ENCODE measurements around the gene ZBTB4.

Gene ZBTB4

DNA sequence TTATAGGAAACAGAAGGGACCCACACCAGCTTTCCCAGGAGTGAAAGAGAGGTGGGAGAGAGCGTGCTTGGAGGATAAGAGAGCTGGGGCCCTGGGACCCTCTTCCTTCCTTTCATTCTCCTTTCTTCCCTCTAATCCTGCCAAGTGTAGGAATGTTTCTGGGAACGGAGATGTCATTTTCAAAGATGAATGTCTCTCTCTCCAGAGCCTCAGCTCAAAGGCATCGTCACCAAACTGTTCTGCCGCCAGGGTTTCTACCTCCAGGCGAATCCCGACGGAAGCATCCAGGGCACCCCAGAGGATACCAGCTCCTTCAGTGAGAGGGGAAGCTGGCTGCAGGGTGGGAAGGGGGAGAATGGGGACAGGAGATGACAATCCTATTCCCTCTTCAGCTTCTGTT, 38.2 kb downstream of the ZBTB4 start:
- no peak for DNase-seq

GRCh38 chr17:7440834-7441195, 38.6 kb downstream of the ZBTB4 start:
- DNase-seq: peak in 26 of 51 donors; percentile 17 to 67 (median 36)

DNA sequence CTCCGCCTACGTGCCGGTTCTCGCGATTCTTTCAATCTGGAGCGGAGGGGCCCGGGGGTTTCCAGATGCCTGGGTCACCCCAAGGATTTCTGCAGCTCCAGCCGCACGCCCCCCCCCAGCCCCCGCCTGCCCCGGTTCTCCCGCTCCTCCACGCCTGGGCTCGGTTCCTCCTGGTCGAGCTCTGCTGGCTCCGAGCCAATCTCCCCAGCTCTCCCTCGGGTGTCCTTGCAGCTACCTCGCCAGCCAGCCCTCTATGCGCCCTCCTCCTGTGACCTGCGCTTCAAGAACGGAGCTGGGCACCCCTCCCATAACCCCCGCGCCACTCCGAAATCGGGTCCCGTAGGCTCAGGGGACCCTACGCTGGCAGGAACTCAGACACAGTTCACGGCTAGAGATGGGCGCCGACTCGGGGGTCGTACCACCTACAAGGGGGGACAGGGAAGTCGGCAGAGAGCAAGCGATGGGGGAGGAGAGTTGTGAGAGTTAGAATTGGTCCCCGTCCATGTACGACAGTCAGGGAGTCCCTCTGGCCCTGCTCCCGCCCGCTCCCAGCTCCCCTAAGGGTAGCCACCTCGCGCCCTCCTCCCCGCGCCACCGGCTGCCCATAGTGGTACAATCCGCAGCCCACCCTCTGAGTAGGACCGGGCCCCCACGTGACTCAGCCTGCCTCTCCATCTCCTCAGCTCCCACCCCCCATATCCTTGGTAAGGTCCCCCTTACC, 39.2 kb downstream of the ZBTB4 start:
- DNase-seq: peak in 24 of 51 donors; percentile 16 to 68 (median 34)

- peak in 1 of 51 donors; percentile 9 for DNase-seq
Observed at GRCh38 chr17:7439462-7440112, 39.8 kb downstream of the ZBTB4 start, which contains the start of gene FGF11. FGF11 (plus strand) TSS chr17:7439512; CDS start chr17:7439621, 109 bp downstream.

- DNase-seq: no peak
Observed at GRCh38 chr17:7438656-7439460, 40.6 kb downstream of the ZBTB4 start.

DNA sequence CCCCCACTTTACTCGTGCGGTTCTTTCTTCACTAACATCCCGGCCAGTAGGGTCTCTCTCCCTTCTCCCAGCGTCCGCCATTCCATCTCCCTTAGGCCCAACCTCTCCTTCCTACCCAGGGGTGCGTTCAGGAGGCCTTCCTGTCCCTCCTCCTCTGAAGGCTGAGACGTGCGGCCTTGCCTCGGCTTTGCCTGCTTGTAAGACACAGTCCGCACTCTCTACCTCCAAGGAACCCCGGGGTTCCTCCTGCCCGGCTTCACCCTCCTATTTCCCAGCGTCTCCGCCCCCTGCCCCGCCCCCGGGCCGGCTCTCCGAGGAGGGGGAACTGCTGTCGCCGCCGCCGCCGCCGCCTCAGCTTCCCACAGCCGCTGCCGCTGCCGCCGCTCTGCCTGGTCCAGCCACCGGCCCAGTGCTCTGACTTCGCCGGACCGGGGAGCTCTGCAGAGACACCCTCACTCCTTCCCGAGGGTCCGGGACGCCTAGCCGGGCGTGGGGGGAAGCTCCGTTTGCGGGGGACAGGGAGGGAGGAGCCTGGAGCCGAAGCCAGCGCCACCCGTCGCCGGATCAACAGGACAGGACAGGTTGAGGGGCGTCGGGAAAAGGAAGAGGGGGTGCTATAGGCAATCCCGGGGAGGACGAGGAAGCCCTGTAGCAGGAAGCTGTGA, 41.3 kb downstream of the ZBTB4 start:
- peak in 39 of 51 donors; percentile 14 to 75 (median 50) for DNase-seq

DNA sequence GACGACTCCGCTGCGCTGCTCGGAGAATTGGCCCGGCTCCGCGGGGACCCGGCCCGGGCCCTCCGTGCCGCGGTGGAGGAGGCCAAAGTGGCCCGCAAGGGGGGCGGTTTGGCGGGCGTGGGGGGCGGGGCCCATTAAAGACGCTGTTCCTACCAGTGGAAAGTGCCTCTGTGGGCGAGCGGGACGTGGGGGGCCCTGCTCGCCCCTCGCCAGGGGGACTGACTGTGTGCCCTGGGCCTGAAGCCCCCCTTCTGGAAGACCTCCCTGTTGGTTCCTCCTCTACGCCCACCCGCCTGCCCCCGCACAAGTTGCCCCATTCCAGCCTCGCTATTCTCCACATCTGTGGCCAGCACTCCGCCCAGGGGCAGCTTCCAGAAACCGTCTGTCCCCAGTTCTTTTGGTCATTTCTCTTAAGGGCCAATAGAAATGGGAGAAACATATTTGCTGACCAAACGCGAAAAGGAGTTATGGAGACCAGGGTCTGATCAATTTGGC, 42.0 kb downstream of the ZBTB4 start:
- DNase-seq: no peak

DNA sequence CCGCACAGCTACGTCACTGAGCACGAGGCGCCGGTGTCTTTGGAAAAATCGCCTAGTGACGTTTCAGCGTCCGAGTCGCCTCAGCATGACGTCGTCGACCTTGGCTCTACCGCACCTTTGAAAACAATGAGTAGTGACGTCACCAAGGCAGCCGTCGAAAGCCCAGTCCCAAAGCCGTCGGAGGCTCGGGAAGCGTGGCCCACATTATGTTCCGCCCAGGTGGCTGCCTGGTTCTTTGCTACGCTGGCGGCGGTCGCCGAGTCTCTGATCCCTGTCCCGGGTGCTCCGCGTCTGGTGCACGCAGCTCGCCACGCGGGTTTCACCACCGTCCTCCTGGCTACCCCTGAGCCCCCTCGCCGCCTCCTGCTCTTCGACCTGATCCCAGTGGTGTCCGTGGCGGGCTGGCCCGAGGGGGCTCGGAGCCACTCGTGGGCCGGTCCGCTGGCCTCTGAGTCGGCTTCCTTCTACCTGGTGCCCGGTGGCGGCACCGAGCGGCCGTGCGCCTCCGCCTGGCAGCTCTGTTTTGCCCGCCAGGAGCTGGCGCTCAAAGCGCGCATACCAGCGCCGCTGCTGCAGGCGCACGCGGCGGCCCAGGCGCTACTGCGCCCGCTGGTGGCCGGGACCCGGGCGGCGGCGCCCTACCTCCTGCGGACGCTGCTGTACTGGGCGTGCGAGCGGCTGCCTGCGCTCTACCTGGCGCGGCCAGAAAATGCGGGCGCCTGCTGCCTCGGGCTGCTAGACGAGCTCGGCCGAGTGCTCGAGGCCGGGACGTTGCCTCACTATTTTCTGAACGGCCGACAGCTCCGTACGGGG, 42.7 kb downstream of the ZBTB4 start:
- DNase-seq: peak in 40 of 51 donors; percentile 23 to 84 (median 58)

DNA sequence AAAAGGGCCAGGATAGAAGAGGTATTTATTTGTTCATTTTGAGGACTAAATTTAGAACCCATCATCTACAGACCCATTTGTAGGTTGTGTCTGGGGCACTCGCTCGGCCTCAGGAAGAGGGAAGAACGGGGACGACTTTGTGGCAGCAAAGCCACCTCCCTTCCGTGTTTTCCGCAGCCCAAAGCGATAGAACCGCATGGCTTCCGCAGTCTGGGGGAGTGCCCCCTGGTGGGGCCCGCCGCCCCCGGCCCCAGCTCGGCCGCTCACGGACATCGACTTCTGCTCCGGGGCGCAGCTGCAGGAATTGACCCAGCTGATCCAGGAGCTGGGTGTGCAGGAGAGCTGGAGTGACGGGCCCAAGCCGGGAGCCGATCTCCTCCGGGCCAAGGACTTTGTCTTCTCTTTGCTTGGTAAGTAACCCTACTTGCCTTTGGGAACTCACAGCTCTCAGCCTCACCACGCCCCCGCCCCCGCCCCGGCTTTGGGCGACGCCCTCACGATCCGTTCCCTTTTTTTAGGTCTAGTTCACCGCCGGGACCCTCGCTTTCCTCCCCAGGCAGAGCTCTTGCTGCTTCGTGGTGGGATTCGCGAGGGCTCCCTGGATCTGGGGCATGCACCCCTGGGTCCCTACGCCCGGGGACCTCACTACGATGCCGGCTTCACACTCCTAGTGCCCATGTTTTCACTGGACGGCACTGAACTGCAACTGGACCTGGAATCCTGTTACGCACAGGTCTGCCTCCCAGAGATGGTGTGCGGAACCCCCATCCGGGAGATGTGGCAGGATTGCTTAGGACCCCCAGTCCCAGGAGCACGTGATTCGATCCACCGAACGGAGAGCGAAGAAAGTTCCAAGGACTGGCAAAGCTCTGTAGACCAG, 43.5 kb downstream of the ZBTB4 start:
- peak in 3 of 51 donors; percentile 9 to 24 (median 16) for DNase-seq

DNA sequence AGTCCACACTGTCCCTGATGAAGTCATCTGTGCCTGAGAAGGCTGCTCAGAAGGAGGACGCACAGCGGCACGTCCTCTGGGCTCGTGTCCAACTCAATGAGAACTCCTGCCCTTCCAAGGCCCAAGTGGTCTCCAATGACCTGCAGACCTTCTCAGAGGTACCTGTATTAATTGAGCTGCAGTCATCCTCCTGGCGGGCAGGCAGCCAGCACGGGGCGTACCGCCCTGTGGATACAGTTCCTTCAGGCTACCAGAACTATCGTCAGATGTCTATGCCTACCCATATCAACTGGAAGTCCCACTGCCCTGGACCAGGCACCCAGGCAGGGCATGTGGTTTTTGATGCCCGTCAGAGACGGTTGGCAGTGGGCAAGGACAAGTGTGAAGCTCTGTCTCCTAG, 47.1 kb downstream of the ZBTB4 start:
- no peak for DNase-seq

GRCh38 chr17:7431231-7431630, 48.2 kb downstream of the ZBTB4 start:
- DNase-seq: no peak

GRCh38 chr17:7429722-7430121, 49.7 kb downstream of the ZBTB4 start:
- no peak for DNase-seq

- no peak for DNase-seq
Observed at GRCh38 chr17:7428557-7428956, 50.9 kb downstream of the ZBTB4 start, which contains the start of gene SPEM3. SPEM3 (plus strand) TSS chr17:7428857; CDS start chr17:7428903, 46 bp downstream.

DNA sequence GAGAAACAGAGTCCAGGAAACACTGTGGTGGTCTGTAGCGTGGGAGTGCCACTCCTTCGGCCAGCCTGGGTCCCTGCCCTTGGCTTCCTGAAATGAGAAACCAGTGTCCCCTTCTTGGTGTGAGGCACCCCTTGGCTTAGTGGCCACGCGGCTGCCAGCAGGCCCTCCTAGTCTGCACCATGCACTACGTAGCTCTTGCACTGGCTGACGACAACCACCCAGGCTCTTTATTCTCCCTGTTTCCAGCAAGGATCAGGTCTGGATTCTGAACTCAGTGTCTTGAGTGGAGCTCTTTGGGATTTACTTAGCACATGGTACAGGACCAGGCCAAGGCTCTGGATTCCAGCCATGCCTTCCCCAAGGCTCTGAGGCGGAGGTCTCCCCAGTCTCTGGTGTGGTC, 51.9 kb downstream of the ZBTB4 start:
- DNase-seq: no peak

GRCh38 chr17:7426896-7427489, 52.4 kb downstream of the ZBTB4 start:
- DNase-seq: no peak

GRCh38 chr17:7426203-7426863, 53.1 kb downstream of the ZBTB4 start:
- no peak for DNase-seq

DNA sequence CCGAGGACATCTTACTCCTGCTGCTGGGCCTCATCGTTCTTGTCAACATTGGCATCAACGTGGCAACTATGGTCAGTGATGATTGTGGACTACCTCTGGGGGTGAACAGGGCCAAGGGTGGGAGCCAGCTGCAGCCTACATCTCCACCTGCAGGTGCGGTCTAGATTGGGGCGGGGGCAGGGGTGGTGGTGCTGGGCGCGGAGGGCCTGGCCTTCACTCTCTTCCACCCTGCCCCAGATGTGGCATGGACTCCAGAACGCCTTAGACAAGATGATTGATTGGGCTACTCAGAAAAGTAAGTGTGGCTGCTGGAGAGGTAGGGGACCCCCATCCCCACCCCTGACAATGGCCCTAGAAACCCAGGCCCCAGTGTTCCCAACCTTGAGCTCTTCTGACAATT, 53.7 kb downstream of the ZBTB4 start:
- DNase-seq: no peak

GRCh38 chr17:7425316-7425715, 54.1 kb downstream of the ZBTB4 start, which contains the start of gene SPEM2:
SPEM2 (plus strand) TSS chr17:7425616; CDS start chr17:7425689, 73 bp downstream.
- no peak for DNase-seq

All from hypothalamus (tissue), 51 donors.